GM12891 (cell line): ENCODE measurements around the gene NEMP1.

Experiments used
- PAX5 ChIP-seq: IDR thresholded peaks from 2 replicates; pipeline ENCODE4 v1.6.1; 2011; ENCODE audit warnings: low read length, moderate library complexity, mild to moderate bottlenecking; ENCODE audit not compliant: insufficient read depth, severe bottlenecking
- POLR2A ChIP-seq: IDR thresholded peaks from 2 replicates; pipeline ENCODE4 v1.6.1; 2011; ENCODE audit warnings: low read depth, low read length, control low read depth
- POLR2AphosphoS5 ChIP-seq: IDR thresholded peaks from 2 replicates; pipeline ENCODE4 v1.6.1; 2011; ENCODE audit warnings: low read depth, low read length, control low read depth
- POU2F2 ChIP-seq: IDR thresholded peaks from 2 replicates; pipeline ENCODE4 v1.6.1; 2011; ENCODE audit warnings: low read depth, mild to moderate bottlenecking, control low read depth, low read length, moderate library complexity
- SPI1 ChIP-seq: IDR thresholded peaks from 2 replicates; pipeline ENCODE4 v1.6.1; 2011; ENCODE audit warnings: low read depth, low read length, control low read depth
- TAF1 ChIP-seq: IDR thresholded peaks from 2 replicates; pipeline ENCODE4 v1.6.1; 2011; ENCODE audit warnings: low read depth, low read length, control low read depth

DNA sequence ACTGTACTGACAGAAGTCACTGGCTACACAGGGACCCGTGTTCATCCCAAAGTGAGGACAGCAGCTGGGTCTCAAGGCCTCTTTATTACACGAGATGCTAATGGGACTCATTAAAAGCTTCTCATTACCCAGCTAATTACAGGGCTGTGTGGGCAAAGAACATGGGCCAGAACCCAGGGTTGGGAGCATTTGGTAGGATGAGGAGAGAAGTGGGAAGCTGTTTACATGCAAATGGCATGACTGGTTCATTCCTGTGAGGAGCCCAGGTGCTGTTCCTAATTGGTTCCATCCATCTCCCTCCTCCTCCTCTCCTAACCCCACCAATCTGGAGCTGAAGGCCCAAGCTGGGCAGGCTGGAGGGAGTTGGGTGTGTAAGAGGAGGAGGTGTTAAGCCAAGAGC, 53.4 kb downstream of the NEMP1 start:
- TF ChIP-seq POLR2A: no peak
- no peak for TF ChIP-seq TAF1
- TF ChIP-seq POLR2AphosphoS5: no peak
- no peak for TF ChIP-seq SPI1
- TF ChIP-seq PAX5: no peak
- no peak for TF ChIP-seq POU2F2
